D721Med (cell line): Measurements from ENCODE around the gene TRMT2A.

Experiments used
- DNase-seq: peaks from one replicate; pipeline ENCODE4 v3.0.0; 2011; ENCODE audit warnings: low spot score; ENCODE audit not compliant: insufficient read length
- FAIRE-seq: peaks from 2 replicates; lab custom pipeline; 2011; peaks lifted over from hg19 to GRCh38; lab: Jason Lieb, UNC
- CTCF ChIP-seq: IDR thresholded peaks from 2 replicates; pipeline ENCODE4 v1.5.1; 2012; ENCODE audit warnings: mild to moderate bottlenecking, control low read depth; ENCODE audit not compliant: insufficient read depth; ENCODE audit errors: missing control alignments

TRMT2A gene

GRCh38 chr22:20137671-20138416 is 20.8 kb upstream of the TRMT2A start:
- TF ChIP-seq CTCF, result no peak
- DNase-seq, result no peak
- no peak for FAIRE-seq

GRCh38 chr22:20137113-20137512 is 20.1 kb upstream of the TRMT2A start:
- FAIRE-seq (no peak), DNase-seq (no peak)

GRCh38 chr22:20136603-20136873 is 19.5 kb upstream of the TRMT2A start:
- no peak for TF ChIP-seq CTCF
- DNase-seq, result no peak
- FAIRE-seq, result no peak

More at GRCh38 chr22:20137113-20137512, 20.1 kb upstream of the TRMT2A start:
- no peak for TF ChIP-seq CTCF

- DNase-seq (no peak), FAIRE-seq (no peak)
- no peak for TF ChIP-seq CTCF
Measured at GRCh38 chr22:20135806-20136602, 19.0 kb upstream of the TRMT2A start.

- DNase-seq (no peak), FAIRE-seq (no peak)
- TF ChIP-seq CTCF, result no peak
Measured at GRCh38 chr22:20135265-20135664, 18.2 kb upstream of the TRMT2A start.

DNA sequence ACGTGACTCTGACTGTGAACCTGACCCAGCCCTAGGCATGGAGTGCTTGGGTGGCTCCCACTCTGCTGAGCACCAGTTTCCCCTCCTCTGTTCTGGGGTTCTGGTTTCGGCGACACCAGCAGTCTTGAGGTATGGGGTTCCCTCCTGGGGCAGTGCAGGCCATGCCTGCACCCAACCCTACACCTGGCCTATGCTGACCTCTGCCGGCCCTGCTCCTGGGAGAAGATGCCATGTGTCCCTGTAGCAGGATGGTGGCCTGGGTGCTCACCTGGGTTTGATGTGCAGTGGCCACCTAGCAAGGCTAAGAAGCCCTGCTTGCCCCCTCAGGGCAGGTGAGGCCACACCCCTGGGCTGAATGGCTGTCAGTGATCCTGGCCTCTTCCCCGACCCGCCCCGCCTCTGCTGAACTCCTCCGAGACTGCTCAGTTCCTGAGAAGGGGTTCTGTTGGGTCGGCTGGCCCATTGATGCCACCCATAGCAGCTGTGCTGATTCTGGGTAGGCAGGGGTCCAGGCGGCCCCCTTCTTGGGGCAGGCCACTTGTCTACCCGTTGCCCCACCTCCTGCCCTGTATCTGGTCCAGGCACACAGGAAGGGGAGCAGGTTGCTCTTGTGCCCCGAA is 17.0 kb upstream of the TRMT2A start:
- FAIRE-seq (no peak), DNase-seq (no peak)
- TF ChIP-seq CTCF, result no peak
